A549 (cell line): Measurements from ENCODE around the gene MAU2. TPM values are rescaled to one million over a fixed set of nuclear protein-coding genes. Genes with fewer than 3 reads are reported as not detected.
A peak's percentile ranks its signal among the peaks of the same experiment; 100 is the strongest.
"Not testable (repeated sequence)": the region's sequence is repeated elsewhere in the genome, so short reads cannot be mapped to it uniquely, and the experiment has no call there.

Source experiments
- ATAC-seq, 2 experiments: fragments of 200-7000 bp in 1 of 2; fragments of >200 bp in 1 of 2; cut with Nextera tagmentation in 1 of 2; cut with Tn5 transposase in 1 of 2; 3 replicates each; pipeline versions ENCODE4 v1.8.0 to v1.9.1; 2018 to 2020; ENCODE audit warnings: mild to moderate bottlenecking in 1 of 2, moderate library complexity in 1 of 2
- CTCF ChIA-PET: fragments of 300-600 bp; sonication (Branson Sonifier 250); formaldehyde crosslinking; extraction: SDS; loops from one replicate; lab custom pipeline; 2021; ENCODE audit warnings: antibody characterized with exemption, inconsistent platforms; lab: Yijun Ruan, JAX
- POLR2A ChIA-PET: fragments of 350-600 bp; formaldehyde crosslinking; extraction: SDS; loops from one replicate; lab custom pipeline; 2021; ENCODE audit warnings: antibody characterized with exemption, inconsistent platforms; lab: Yijun Ruan, JAX
- DNase-seq, 2 experiments: peaks; one replicate each; pipeline versions ENCODE4 v3.0.0 to v3.0.0-alpha.2; 2011 to 2016; ENCODE audit warnings: low read depth in 1 of 2, low spot score in 1 of 2
- FAIRE-seq: peaks from 2 replicates; lab custom pipeline; 2011; peaks lifted over from hg19 to GRCh38; lab: Jason Lieb, UNC
- H3K27ac ChIP-seq, 2 experiments: fragments of >200 bp; sonication (Bioruptor Twin); formaldehyde crosslinking; 3 replicates each; pipeline ENCODE4 v1.5.1; 2016 to 2017
- H3K4me1 ChIP-seq: fragments of >200 bp; sonication (Bioruptor Twin); formaldehyde crosslinking; 3 replicates; pipeline ENCODE4 v1.6.1; 2016
- H3K4me2 ChIP-seq: fragments of >200 bp; sonication (Bioruptor Twin); formaldehyde crosslinking; 3 replicates; pipeline ENCODE4 v1.6.1; 2016
- H3K4me3 ChIP-seq: fragments of >200 bp; sonication (Bioruptor Twin); formaldehyde crosslinking; 3 replicates; pipeline ENCODE4 v1.5.1; 2016
- H3K9me3 ChIP-seq: fragments of >200 bp; sonication (Bioruptor Twin); formaldehyde crosslinking; 3 replicates; pipeline ENCODE4 v1.6.1; 2016
- BHLHE40 ChIP-seq: IDR thresholded peaks from 2 replicates; pipeline ENCODE4 v1.6.1; 2012; ENCODE audit warnings: low read depth, low read length, inconsistent platforms
- CBX2 ChIP-seq: fragments of 200-600 bp; sonication (generic); IDR thresholded peaks from 2 replicates; pipeline ENCODE4 v1.6.1; 2016; ENCODE audit warnings: low read depth, mild to moderate bottlenecking, borderline replicate concordance
- CEBPB ChIP-seq, 2 experiments: fragments of >200 bp in 1 of 2; sonication (Bioruptor Twin) in 1 of 2; formaldehyde crosslinking in 1 of 2; IDR thresholded peaks; 2 replicates each; pipeline ENCODE4 v1.6.1; 2012 to 2016
- CHD2 ChIP-seq: fragments of 150-350 bp; IDR thresholded peaks from 2 replicates; pipeline ENCODE4 v1.6.1; 2014; ENCODE audit warnings: low read length; ENCODE audit not compliant: partially characterized antibody
- CHD4 ChIP-seq: fragments of 200-600 bp; sonication (generic); IDR thresholded peaks from 2 replicates; pipeline ENCODE4 v1.6.1; 2016; ENCODE audit warnings: antibody characterized with exemption, mild to moderate bottlenecking, borderline replicate concordance
- ESRRA ChIP-seq: fragments of 150-350 bp; IDR thresholded peaks from 2 replicates; pipeline ENCODE4 v1.6.1; 2014; ENCODE audit warnings: mild to moderate bottlenecking, low read length, borderline replicate concordance
- FOXS1 ChIP-seq: fragments of 250-450 bp; sonication (Bioruptor Pico); IDR thresholded peaks from 2 replicates; pipeline ENCODE4 v1.5.0; 2020; ENCODE audit warnings: mild to moderate bottlenecking, moderate library complexity
- HOXA7 ChIP-seq: fragments of 250-450 bp; sonication (Bioruptor Pico); IDR thresholded peaks from 2 replicates; pipeline ENCODE4 v1.5.0; 2020; ENCODE audit warnings: mild to moderate bottlenecking, moderate library complexity
- HOXB5 ChIP-seq: fragments of 250-450 bp; sonication (Bioruptor Pico); IDR thresholded peaks from 2 replicates; pipeline ENCODE4 v1.5.0; 2020; ENCODE audit warnings: mild to moderate bottlenecking, moderate library complexity
- JUNB ChIP-seq: fragments of >200 bp; sonication (Bioruptor Twin); formaldehyde crosslinking; IDR thresholded peaks from 2 replicates; pipeline ENCODE4 v1.6.1; 2016
- MAFK ChIP-seq: fragments of 450-650 bp; IDR thresholded peaks from 2 replicates; pipeline ENCODE4 v1.6.1; 2014; ENCODE audit not compliant: partially characterized antibody
- MAX ChIP-seq: IDR thresholded peaks from 2 replicates; pipeline ENCODE4 v1.6.1; 2012
- NPAS2 ChIP-seq: fragments of 250-450 bp; sonication (Bioruptor Pico); IDR thresholded peaks from 2 replicates; pipeline ENCODE4 v1.8.0; 2022; ENCODE audit warnings: mild to moderate bottlenecking, moderate library complexity, borderline replicate concordance
- NR3C1 ChIP-seq: fragments of >200 bp; sonication (Bioruptor Twin); formaldehyde crosslinking; IDR thresholded peaks from 3 replicates; pipeline ENCODE4 v1.6.1; 2017
- PHF8 ChIP-seq: fragments of 200-600 bp; sonication (generic); IDR thresholded peaks from 2 replicates; pipeline ENCODE4 v1.6.1; 2016; ENCODE audit warnings: low read depth, mild to moderate bottlenecking, antibody characterized with exemption, moderate library complexity, borderline replicate concordance
- POLR2A ChIP-seq: IDR thresholded peaks from 2 replicates; pipeline ENCODE4 v1.6.1; 2012; ENCODE audit warnings: mild to moderate bottlenecking, low read length
- RAD21 ChIP-seq, 2 experiments: fragments of >200 bp in 1 of 2; sonication (Bioruptor Twin) in 1 of 2; formaldehyde crosslinking in 1 of 2; IDR thresholded peaks in 1 of 2; conservative IDR thresholded peaks in 1 of 2; 2 replicates in 1 of 2; 3 replicates in 1 of 2; pipeline ENCODE4 v1.6.1; 2012 to 2018; ENCODE audit warnings: inconsistent platforms in 1 of 2
- RCOR1 ChIP-seq: fragments of 150-350 bp; IDR thresholded peaks from 2 replicates; pipeline ENCODE4 v1.6.1; 2014; ENCODE audit warnings: antibody characterized with exemption, low read length, low read depth
- RNF2 ChIP-seq: fragments of 200-600 bp; sonication (generic); IDR thresholded peaks from 2 replicates; pipeline ENCODE4 v1.6.1; 2016; ENCODE audit warnings: low read depth, mild to moderate bottlenecking, antibody characterized with exemption, moderate library complexity, borderline replicate concordance
- SMC3 ChIP-seq: fragments of >200 bp; sonication (Bioruptor Twin); formaldehyde crosslinking; IDR thresholded peaks from 3 replicates; pipeline ENCODE4 v1.6.1; 2018; ENCODE audit warnings: inconsistent platforms
- TFCP2L1 ChIP-seq: fragments of 250-450 bp; sonication (Bioruptor Pico); IDR thresholded peaks from 2 replicates; pipeline ENCODE4 v1.5.0; 2021; ENCODE audit warnings: mild to moderate bottlenecking
- TP53 ChIP-seq: fragments of 250-450 bp; sonication (Bioruptor Pico); IDR thresholded peaks from 2 replicates; pipeline ENCODE4 v1.5.0; 2021; ENCODE audit warnings: mild to moderate bottlenecking, moderate library complexity
- USF2 ChIP-seq: fragments of 450-650 bp; IDR thresholded peaks from 2 replicates; pipeline ENCODE4 v1.6.1; 2014; ENCODE audit warnings: antibody characterized with exemption
- WGBS: methylation state at CpG from one replicate; pipeline ENCODE4 v1.1.6; 2017; ENCODE audit errors: missing lambda C conversion rate; 5-methylcytosine and 5-hydroxymethylcytosine counted together
- polyA plus RNA-seq, 4 experiments: library from polyadenylated mRNA; depleted of rRNA in 3 of 4; stranded (reverse); fragments of >200 nt; fragmentation: RNase III in 1 of 4; extraction: RNeasy Plus Mini Kit Qiagen cat#74134 plus additional on column Dnase treatment in 1 of 4; gene quantifications; 2 replicates in 3 of 4; 3 replicates in 1 of 4; pipeline ENCODE4 v1.2.3, GENCODE V29; 2011 to 2017
- TF ChIP-seq, protein P1 (sequence below): fragments of >200 bp; sonication (Bioruptor Twin); formaldehyde crosslinking; IDR thresholded peaks from 3 replicates; pipeline ENCODE4 v1.5.1; 2016
- TF ChIP-seq, protein P2 (sequence below): fragments of 250-450 bp; sonication (Bioruptor Pico); IDR thresholded peaks from 2 replicates; pipeline ENCODE4 v1.5.0; 2020; ENCODE audit warnings: low read depth, mild to moderate bottlenecking, moderate library complexity
- TF ChIP-seq, protein P3 (sequence below): fragments of 150-350 bp; IDR thresholded peaks from 2 replicates; pipeline ENCODE4 v1.6.1; 2014; ENCODE audit warnings: low read depth, mild to moderate bottlenecking, low read length

The MAU2 gene
- polyA plus RNA-seq, 2 of the 4 experiments (the other 2 are of a cell fraction): 8.5 to 11.5 TPM

- ATAC-seq: peak in 1 of 2 experiments; percentile 16; a peak in 1 of 6 replicates
- H3K9me3 ChIP-seq: no peaks in the 10 kb centered on the region
- no peak for TF ChIP-seq RNF2
- TF ChIP-seq, protein P1, sequence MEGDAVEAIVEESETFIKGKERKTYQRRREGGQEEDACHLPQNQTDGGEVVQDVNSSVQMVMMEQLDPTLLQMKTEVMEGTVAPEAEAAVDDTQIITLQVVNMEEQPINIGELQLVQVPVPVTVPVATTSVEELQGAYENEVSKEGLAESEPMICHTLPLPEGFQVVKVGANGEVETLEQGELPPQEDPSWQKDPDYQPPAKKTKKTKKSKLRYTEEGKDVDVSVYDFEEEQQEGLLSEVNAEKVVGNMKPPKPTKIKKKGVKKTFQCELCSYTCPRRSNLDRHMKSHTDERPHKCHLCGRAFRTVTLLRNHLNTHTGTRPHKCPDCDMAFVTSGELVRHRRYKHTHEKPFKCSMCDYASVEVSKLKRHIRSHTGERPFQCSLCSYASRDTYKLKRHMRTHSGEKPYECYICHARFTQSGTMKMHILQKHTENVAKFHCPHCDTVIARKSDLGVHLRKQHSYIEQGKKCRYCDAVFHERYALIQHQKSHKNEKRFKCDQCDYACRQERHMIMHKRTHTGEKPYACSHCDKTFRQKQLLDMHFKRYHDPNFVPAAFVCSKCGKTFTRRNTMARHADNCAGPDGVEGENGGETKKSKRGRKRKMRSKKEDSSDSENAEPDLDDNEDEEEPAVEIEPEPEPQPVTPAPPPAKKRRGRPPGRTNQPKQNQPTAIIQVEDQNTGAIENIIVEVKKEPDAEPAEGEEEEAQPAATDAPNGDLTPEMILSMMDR: no peak
- no peak for TF ChIP-seq MAX
- no peak for TF ChIP-seq HOXA7
- no peak for TF ChIP-seq JUNB
- TF ChIP-seq TP53 (CRISPR knock-in tag): no peak
- no peak for TF ChIP-seq POLR2A
- TF ChIP-seq CHD2: no peak
- TF ChIP-seq CHD4: no peak
- no peak for TF ChIP-seq TFCP2L1 (CRISPR knock-in tag)
- TF ChIP-seq RAD21 (conservative IDR thresholded peaks at IDR 0.05 in 1 of 2, IDR thresholded peaks at IDR 0.05 in 1 of 2): no peak
- no peak for TF ChIP-seq USF2
- TF ChIP-seq, all 56 proteins: peak for 0
- Histone ChIP-seq H3K4me1 (no peaks in the 10 kb centered on the region), H3K27ac (no peak overlapping the region), H3K4me2 (no peak overlapping the region), H3K4me3 (no peak overlapping the region)
- CTCF ChIA-PET: interaction anchor here (1.0 kb wide), 1 partner anchor 16 kb away, joined by 3 read pairs; no protein-coding TSS in a partner anchor
- DNase-seq: no peak
- FAIRE-seq: no peak
- POLR2A ChIA-PET: no interaction called here
- WGBS: 100% methylated on average over 3 of the region's 7 CpGs
Observed at GRCh38 chr19:19349365-19349764, 28.7 kb downstream of the MAU2 start.

GRCh38 chr19:19350756-19351155 lies 30.1 kb downstream of the MAU2 start:
- H3K27ac ChIP-seq, H3K9me3 ChIP-seq, H3K4me1 ChIP-seq, H3K4me2 ChIP-seq, POLR2A ChIA-PET, H3K4me3 ChIP-seq, ATAC-seq, DNase-seq, FAIRE-seq: not testable (repeated sequence)
- WGBS: 99% methylated on average over 6 of the region's 8 CpGs
- CTCF ChIA-PET: interaction anchor here (3.3 kb wide), 1 partner anchor 8 kb away, joined by 22 read pairs; no protein-coding TSS in a partner anchor

DNA sequence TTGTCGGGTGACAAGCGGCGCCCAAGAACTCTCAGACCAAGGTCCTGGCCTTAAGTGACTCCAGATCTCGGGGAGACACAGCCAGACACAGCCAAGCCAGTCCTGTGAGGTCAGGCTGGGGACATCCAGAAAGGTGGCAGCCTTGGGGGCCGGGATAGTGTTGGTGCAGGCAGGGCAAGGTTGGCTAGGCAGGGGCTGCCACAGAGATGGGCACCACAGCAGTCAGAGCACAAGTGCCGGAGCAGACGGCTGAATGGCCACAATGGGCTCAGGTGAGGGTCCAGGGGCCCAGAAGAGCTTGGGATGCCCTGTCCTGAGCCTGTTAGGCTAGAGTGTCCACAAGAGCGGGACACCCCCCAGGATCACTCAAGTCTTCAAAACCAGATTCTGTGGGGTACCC lies 32.2 kb downstream of the MAU2 start:
- Histone ChIP-seq H3K9me3 (no peaks in the 10 kb centered on the region), H3K27ac (no peak overlapping the region)
- TF ChIP-seq, protein P2, sequence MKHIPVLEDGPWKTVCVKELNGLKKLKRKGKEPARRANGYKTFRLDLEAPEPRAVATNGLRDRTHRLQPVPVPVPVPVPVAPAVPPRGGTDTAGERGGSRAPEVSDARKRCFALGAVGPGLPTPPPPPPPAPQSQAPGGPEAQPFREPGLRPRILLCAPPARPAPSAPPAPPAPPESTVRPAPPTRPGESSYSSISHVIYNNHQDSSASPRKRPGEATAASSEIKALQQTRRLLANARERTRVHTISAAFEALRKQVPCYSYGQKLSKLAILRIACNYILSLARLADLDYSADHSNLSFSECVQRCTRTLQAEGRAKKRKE (CRISPR knock-in tag): no peak
- TF ChIP-seq, all 56 proteins: peak for 0
- ATAC-seq (no peak), DNase-seq (no peak), FAIRE-seq (no peak)
- Histone ChIP-seq H3K4me1 (no peaks in the 10 kb centered on the region), H3K4me3 (no peak overlapping the region), H3K4me2 (no peak overlapping the region)
- CTCF ChIA-PET: interaction anchor here (1.3 to 3.3 kb wide), 2 partner anchors 10 to 207 kb away, joined by 3 to 22 read pairs; no protein-coding TSS in a partner anchor
- POLR2A ChIA-PET: no interaction called here
- 100% methylated on average over 2 of the region's 8 CpGs for whole genome bisulfite sequencing

DNA sequence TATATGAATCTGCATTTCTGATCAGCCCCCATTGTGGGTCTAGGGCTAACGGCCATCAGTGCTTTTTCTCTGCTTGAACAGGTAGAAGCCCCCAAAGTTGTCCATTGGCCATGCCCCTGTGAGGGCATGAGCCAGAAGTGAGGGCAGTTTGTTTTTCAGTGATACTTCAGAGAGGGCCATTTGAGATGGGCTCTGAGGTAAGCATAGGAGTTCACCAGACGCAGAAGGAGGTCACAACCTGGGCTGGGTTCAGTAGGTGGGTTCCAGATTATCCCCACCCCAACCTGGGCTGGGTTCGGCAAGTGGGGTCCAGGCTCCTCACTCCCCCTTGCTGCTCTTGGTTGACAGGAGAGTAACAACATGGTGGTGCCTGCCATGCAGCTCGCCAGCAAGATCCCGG lies 33.4 kb downstream of the MAU2 start:
- no peaks in the 10 kb centered on the region for H3K4me1 ChIP-seq
- DNase-seq (no peak), FAIRE-seq (no peak), ATAC-seq (no peak)
- no peak overlapping the region for H3K4me2 ChIP-seq
- H3K27ac ChIP-seq: no peak overlapping the region
- 95% methylated on average over 3 of the region's 5 CpGs for WGBS
- no peak overlapping the region for H3K4me3 ChIP-seq
- no peaks in the 10 kb centered on the region for H3K9me3 ChIP-seq
- ChIA-PET CTCF (interaction anchor here (0.9 to 1.5 kb wide), 2 partner anchors 11 to 136 kb away, joined by 5 to 6 read pairs; no protein-coding TSS in a partner anchor), POLR2A (no interaction called here)
- TF ChIP-seq FOXS1 (CRISPR knock-in tag) (no peak), MAFK (no peak), RNF2 (no peak), NR3C1 (no peak), SMC3 (no peak), ESRRA (no peak), RAD21 (conservative IDR thresholded peaks at IDR 0.05 in 1 of 2, IDR thresholded peaks at IDR 0.05 in 1 of 2) (no peak), HOXB5 (no peak), CEBPB (IDR thresholded peaks at IDR 0.05) (no peak), MAX (no peak), NPAS2 (CRISPR knock-in tag) (no peak), PHF8 (no peak), CBX2 (no peak), BHLHE40 (no peak), RCOR1 (no peak)
- TF ChIP-seq, protein P3, sequence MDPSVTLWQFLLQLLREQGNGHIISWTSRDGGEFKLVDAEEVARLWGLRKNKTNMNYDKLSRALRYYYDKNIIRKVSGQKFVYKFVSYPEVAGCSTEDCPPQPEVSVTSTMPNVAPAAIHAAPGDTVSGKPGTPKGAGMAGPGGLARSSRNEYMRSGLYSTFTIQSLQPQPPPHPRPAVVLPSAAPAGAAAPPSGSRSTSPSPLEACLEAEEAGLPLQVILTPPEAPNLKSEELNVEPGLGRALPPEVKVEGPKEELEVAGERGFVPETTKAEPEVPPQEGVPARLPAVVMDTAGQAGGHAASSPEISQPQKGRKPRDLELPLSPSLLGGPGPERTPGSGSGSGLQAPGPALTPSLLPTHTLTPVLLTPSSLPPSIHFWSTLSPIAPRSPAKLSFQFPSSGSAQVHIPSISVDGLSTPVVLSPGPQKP: no peak
